ENCODE results near the gene DUOXA2. TPM values are rescaled to one million over a fixed set of nuclear protein-coding genes. Genes with fewer than 3 reads are reported as not detected.

The DUOXA2 gene
- total and polyA plus RNA-seq, 12 donors: not detected

GRCh38 chr15:45112591-45113379 is 1.3 kb upstream of the DUOXA2 start:
- Histone ChIP-seq H3K4me1 (peaks cover 6 to 40% (median 22%) of the 10 kb centered on the region in 9 donors), H3K27me3 (peaks cover 39 to 97% (median 92%) of the 10 kb centered on the region in 7 donors), H3K27ac (no peak overlapping the region), H3K4me3 (peak overlapping the region in 7 of 10 donors; percentile 1 to 16 (median 7)), H3K36me3 (no peaks in the 10 kb centered on the region), H3K9me3 (no peaks in the 10 kb centered on the region)
- 1 to 3% methylated on average over 57 to 58 of the region's 58 CpGs for WGBS, 2 donors
- no peak for DNase-seq
- TF ChIP-seq CTCF (IDR thresholded peaks at IDR 0.05): no peak
- no peak for ATAC-seq
- intact Hi-C loops (cut with DNase I): loop anchor here in 2 of 10 donors (10.0 kb wide), 2 partner anchors 68 to 78 kb away; no protein-coding TSS in a partner anchor

- ATAC-seq: no peak
- intact Hi-C loops (cut with DNase I): loop anchor here in 2 of 10 donors (10.0 kb wide), 2 partner anchors 69 to 79 kb away; no protein-coding TSS in a partner anchor
- Histone ChIP-seq H3K4me1 (peaks cover 8 to 45% (median 22%) of the 10 kb centered on the region in 9 donors), H3K36me3 (no peaks in the 10 kb centered on the region), H3K9me3 (no peaks in the 10 kb centered on the region), H3K27me3 (peaks cover 39 to 95% (median 87%) of the 10 kb centered on the region in 7 donors), H3K4me3 (peak overlapping the region in 2 of 10 donors; percentile 6 to 7), H3K27ac (no peak overlapping the region)
- 8 to 13% methylated on average over 14 of the region's 14 CpGs for WGBS, 2 donors
- TF ChIP-seq CTCF (IDR thresholded peaks at IDR 0.05): no peak
- DNase-seq: no peak
Observed at GRCh38 chr15:45113380-45113990, 641 bp upstream of the DUOXA2 start.

GRCh38 chr15:45114751-45115085 is 592 bp downstream of the DUOXA2 start:
- 8 to 12% methylated on average over 2 of the region's 2 CpGs for WGBS, 2 donors
- Histone ChIP-seq H3K27ac (no peak overlapping the region), H3K4me1 (peaks cover 8 to 45% (median 22%) of the 10 kb centered on the region in 9 donors), H3K27me3 (peaks cover 39 to 95% (median 85%) of the 10 kb centered on the region in 7 donors), H3K36me3 (no peaks in the 10 kb centered on the region), H3K9me3 (no peaks in the 10 kb centered on the region), H3K4me3 (no peak overlapping the region)
- no peak for TF ChIP-seq CTCF (IDR thresholded peaks at IDR 0.05)
- intact Hi-C loops (cut with DNase I): loop anchor here in 4 of 10 donors (5.0 to 10.0 kb wide), 4 partner anchors 70 to 147 kb away; no protein-coding TSS in a partner anchor
- DNase-seq: no peak
- no peak for ATAC-seq

- Histone ChIP-seq H3K4me3 (no peak overlapping the region), H3K27me3 (peaks cover 39 to 95% (median 84%) of the 10 kb centered on the region in 7 donors), H3K36me3 (no peaks in the 10 kb centered on the region), H3K9me3 (no peaks in the 10 kb centered on the region), H3K4me1 (peaks cover 8 to 45% (median 22%) of the 10 kb centered on the region in 9 donors), H3K27ac (no peak overlapping the region)
- TF ChIP-seq CTCF (IDR thresholded peaks at IDR 0.05): no peak
- no peak for DNase-seq
- intact Hi-C loops (cut with DNase I): loop anchor here in 4 of 10 donors (5.0 to 10.0 kb wide), 4 partner anchors 71 to 148 kb away; no protein-coding TSS in a partner anchor
- no peak for ATAC-seq
- WGBS, 2 donors: 57 to 67% methylated on average over 7 of the region's 7 CpGs
Observed at GRCh38 chr15:45115312-45115820, 1.2 kb downstream of the DUOXA2 start.

Measured in heart right ventricle (tissue), 16 donors.